A549 (cell line): Measurements from ENCODE around the gene NFYC.

Experiments
- PHF8 ChIP-seq: fragments of 200-600 bp; sonication (generic); IDR thresholded peaks from 2 replicates; pipeline ENCODE4 v1.6.1; 2016; ENCODE audit warnings: low read depth, mild to moderate bottlenecking, antibody characterized with exemption, moderate library complexity, borderline replicate concordance
- RFX5 ChIP-seq: fragments of 450-650 bp; IDR thresholded peaks from 2 replicates; pipeline ENCODE4 v1.7.1; 2014; ENCODE audit warnings: antibody characterized with exemption, mild to moderate bottlenecking, moderate library complexity
- TF ChIP-seq, protein P1 (sequence below): fragments of 250-450 bp; sonication (Bioruptor Pico); IDR thresholded peaks from 2 replicates; pipeline ENCODE4 v1.5.0; 2021; ENCODE audit warnings: mild to moderate bottlenecking, moderate library complexity, borderline replicate concordance
- TF ChIP-seq, protein P2 (sequence below): fragments of >200 bp; sonication (Bioruptor Twin); formaldehyde crosslinking; IDR thresholded peaks from 3 replicates; pipeline ENCODE4 v1.5.1; 2016

DNA sequence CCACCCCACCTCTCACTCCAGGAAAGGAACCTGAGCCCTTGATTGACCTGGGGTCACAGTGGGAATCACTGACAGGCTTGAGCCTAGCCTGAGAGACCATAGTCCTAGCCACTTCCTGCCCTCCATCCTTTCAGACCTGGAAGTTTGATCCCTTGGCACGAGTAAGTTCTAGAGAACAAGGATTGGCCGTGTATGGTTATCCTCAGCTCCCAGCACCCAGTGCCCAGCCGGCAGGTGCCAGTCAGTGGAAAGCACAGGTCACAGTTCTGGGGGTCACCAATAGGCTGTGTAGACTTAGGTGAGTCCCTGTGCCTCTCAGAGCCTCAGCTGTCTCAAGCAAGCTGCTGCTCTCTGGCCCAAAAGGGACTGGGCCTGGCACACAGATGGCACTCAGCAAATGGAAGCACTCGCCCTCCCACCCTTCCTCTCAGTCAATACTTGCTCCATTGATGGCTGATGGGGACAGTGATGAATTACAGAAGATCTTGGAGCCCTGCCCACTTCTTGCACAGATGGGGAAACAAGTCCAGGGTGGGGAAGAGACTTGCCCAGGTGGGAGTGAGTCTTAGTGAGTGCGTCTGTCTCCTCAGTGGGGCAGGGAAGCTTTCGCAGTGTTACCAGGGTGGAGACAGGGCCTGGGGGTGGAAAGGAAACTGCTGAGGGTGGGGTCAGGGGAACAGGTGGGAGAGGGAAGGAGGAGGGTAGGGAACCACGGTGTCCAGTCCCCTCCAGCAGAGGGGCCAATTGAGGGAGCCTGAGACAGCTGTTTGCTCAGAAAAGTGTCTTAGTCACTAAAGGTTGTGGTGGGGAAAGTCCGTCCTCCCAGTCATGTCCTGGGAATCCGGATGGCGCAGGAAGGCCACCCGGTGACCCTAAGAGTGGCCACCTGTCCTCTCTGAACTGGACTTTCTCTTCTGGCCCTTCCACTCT, 89.4 kb downstream of the NFYC start:
- TF ChIP-seq, protein P1, sequence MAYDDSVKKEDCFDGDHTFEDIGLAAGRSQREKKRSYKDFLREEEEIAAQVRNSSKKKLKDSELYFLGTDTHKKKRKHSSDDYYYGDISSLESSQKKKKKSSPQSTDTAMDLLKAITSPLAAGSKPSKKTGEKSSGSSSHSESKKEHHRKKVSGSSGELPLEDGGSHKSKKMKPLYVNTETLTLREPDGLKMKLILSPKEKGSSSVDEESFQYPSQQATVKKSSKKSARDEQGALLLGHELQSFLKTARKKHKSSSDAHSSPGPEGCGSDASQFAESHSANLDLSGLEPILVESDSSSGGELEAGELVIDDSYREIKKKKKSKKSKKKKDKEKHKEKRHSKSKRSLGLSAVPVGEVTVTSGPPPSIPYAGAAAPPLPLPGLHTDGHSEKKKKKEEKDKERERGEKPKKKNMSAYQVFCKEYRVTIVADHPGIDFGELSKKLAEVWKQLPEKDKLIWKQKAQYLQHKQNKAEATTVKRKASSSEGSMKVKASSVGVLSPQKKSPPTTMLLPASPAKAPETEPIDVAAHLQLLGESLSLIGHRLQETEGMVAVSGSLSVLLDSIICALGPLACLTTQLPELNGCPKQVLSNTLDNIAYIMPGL = no peak
- TF ChIP-seq, protein P2, sequence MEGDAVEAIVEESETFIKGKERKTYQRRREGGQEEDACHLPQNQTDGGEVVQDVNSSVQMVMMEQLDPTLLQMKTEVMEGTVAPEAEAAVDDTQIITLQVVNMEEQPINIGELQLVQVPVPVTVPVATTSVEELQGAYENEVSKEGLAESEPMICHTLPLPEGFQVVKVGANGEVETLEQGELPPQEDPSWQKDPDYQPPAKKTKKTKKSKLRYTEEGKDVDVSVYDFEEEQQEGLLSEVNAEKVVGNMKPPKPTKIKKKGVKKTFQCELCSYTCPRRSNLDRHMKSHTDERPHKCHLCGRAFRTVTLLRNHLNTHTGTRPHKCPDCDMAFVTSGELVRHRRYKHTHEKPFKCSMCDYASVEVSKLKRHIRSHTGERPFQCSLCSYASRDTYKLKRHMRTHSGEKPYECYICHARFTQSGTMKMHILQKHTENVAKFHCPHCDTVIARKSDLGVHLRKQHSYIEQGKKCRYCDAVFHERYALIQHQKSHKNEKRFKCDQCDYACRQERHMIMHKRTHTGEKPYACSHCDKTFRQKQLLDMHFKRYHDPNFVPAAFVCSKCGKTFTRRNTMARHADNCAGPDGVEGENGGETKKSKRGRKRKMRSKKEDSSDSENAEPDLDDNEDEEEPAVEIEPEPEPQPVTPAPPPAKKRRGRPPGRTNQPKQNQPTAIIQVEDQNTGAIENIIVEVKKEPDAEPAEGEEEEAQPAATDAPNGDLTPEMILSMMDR = no peak
- no peak for TF ChIP-seq RFX5
- no peak for TF ChIP-seq PHF8
